Motor neuron (in vitro differentiated cells): ENCODE data around the gene TSHZ2. TPM values are rescaled to one million over a fixed set of nuclear protein-coding genes. Genes with fewer than 3 reads are reported as not detected.
A peak's percentile ranks its signal among the peaks of the same experiment; 100 is the strongest.
"Not testable (repeated sequence)": the region's sequence is repeated elsewhere in the genome, so short reads cannot be mapped to it uniquely, and the experiment has no call there.

ENCODE experiments used
- ATAC-seq, 8 experiments: fragments of 200-7000 bp; cut with Tn5 transposase; replicated peaks in 6 of 8; 2 replicates each; pipeline ENCODE4 v1.8.0; 2021; ENCODE audit warnings: mild to moderate bottlenecking in 8 of 8, moderate library complexity in 8 of 8
- H3K27ac ChIP-seq, 2 donors: fragments of 250-450 bp; sonication (Bioruptor Pico); 2 replicates each; pipeline ENCODE4 v1.9.0; 2021; ENCODE audit warnings: antibody characterized with exemption in 2 of 2, mild to moderate bottlenecking in 2 of 2, moderate library complexity in 1 of 2
- H3K4me1 ChIP-seq, 2 donors: fragments of 250-450 bp; sonication (Bioruptor Pico); replicated peaks in 1 of 2; 2 replicates each; pipeline ENCODE4 v1.6.1; 2021; ENCODE audit warnings: antibody characterized with exemption in 2 of 2, mild to moderate bottlenecking in 2 of 2, moderate library complexity in 1 of 2
- H3K4me3 ChIP-seq, 5 donors: fragments of 250-450 bp; sonication (Bioruptor Pico); 2 replicates each; pipeline ENCODE4 v1.9.0; 2021; ENCODE audit warnings: antibody characterized with exemption in 5 of 5, mild to moderate bottlenecking in 5 of 5, moderate library complexity in 4 of 5
- WGBS, 10 experiments: fragments of 450-650 bp; shearing (Covaris generic); methylation state at CpG; one replicate each; pipeline ENCODE4 v1.0.0; 2022; 5-methylcytosine and 5-hydroxymethylcytosine counted together
- in situ Hi-C, 9 experiments: fragments of 400-800 bp; cut with MboI; loops; one replicate each; pipeline ENCODE4 v1.15.0; 2021; ENCODE audit warnings: low sequenced_read_pairs in 9 of 9, low pct_unique_long_range_greater_than_20kb in 2 of 9; ENCODE audit not compliant: unreplicated experiment in 9 of 9
- total RNA-seq, 8 experiments: library from RNA; unstranded; fragments of 300-600 nt; gene quantifications; 2 replicates each; pipeline versions ENCODE4 v1.2.3 to v1.2.4, GENCODE V29; 2022

Gene TSHZ2
- total RNA-seq, 8 experiments from 2014 or later, result 11.4 to 125 (median 47.7) TPM

- Histone ChIP-seq H3K4me3 (no peak overlapping the region), H3K4me1 (peaks cover 5 to 6% of the 10 kb centered on the region in 2 donors), H3K27ac (no peak overlapping the region)
- peak in 5 of 8 experiments; percentile 79 to 99 (median 96) for ATAC-seq
- in situ Hi-C loops, result no loop called here
- 62 to 100% (median 89%) methylated on average over 1 to 7 of the region's 11 CpGs for WGBS, 10 experiments
Measured at GRCh38 chr20:53419693-53420460, 447.7 kb downstream of the TSHZ2 start.

DNA sequence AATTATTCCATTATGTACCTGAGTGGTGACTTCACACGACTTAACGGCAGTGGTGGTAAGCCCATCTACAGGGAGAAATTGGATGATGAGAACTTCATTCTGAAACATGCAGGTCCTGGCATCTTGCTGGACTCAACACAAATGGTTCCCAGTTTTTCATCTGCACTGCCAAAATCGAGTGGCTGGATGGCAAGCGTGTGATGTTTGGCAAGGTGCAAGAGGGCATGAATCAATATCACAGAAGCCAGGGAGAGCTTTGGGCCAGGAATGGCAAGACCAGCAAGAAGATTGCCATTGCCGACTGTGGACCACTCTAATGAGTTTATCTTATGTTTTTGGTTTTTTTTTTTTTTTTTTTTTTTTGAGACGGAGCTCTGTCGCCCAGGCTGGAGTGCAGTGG lies 449.2 kb downstream of the TSHZ2 start:
- no peak for ATAC-seq

GRCh38 chr20:53422039-53422438 lies 449.9 kb downstream of the TSHZ2 start:
- ATAC-seq, result no peak
- Histone ChIP-seq H3K4me3 (no peak overlapping the region), H3K27ac (no peak overlapping the region), H3K4me1 (peaks cover 7 to 9% of the 10 kb centered on the region in 2 donors)
- in situ Hi-C loops, result no loop called here
- WGBS, 10 experiments, result 11 to 100% (median 93%) methylated on average over 1 to 6 of the region's 7 CpGs; no CpG with 5 or more reads in 5 of the 10 experiments

More for the DNA sequence above, 449.2 kb downstream of the TSHZ2 start:
- H3K4me1 ChIP-seq, result peaks cover 3 to 6% of the 10 kb centered on the region in 2 donors
- no peak overlapping the region for H3K27ac ChIP-seq
- 0 to 100% (median 83%) methylated on average over 1 to 6 of the region's 7 CpGs; no CpG with 5 or more reads in 4 of the 10 experiments for WGBS, 10 experiments
- in situ Hi-C loops, result no loop called here
- H3K4me3 ChIP-seq, result no peak overlapping the region

DNA sequence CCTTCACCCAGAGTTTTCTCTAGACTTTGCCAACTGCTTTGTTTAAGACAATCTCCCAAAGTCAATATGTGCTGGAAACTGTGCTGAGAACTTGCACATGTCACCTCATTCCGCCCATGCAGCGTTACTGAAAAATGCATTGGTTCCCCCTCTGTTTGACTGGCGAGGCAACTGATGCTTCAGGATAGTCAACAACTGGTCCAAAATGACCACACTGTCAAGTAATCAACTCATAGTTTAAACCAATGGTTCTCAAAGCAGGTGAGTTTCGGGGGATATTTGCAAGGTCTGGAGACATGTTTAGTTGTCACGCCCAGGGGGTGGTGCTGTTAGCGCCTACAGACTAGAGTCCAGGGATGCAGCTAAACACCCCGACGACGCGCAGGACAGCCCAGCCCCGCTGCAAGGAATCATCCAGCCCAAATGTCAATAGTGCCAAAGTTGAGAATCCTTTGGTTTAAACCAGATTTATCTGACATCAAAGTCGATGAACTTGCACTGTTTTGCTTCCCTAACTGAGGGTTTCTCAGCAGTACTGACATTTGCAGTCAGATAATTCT lies 451.5 kb downstream of the TSHZ2 start:
- no peak for ATAC-seq
- WGBS, 10 experiments, result 57 to 96% (median 92%) methylated on average over 1 to 9 of the region's 12 CpGs; no CpG with 5 or more reads in 4 of the 10 experiments
- in situ Hi-C loops, result no loop called here
- Histone ChIP-seq H3K4me1 (peaks cover 7 to 10% of the 10 kb centered on the region in 2 donors), H3K4me3 (no peak overlapping the region), H3K27ac (no peak overlapping the region)

DNA sequence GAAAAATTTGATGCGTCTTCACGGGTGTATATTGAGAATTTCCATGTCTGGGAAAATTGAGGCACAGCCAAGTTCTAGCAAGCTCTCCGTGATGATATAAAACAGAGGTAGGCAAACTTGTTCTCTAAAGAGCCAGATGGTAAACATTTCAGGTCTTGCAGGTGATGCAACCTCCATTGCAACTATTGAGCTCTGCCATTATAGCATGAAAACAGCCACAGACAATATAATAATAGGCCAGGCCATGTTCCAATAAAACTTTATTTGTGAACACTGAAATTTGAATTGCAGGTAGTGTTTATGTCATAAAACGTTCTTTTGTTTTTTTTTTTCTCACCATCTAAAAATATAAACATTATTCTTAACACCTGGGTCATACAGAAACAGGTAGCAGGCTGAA lies 453.3 kb downstream of the TSHZ2 start:
- H3K27ac ChIP-seq, result no peak overlapping the region
- 67 to 98% (median 82%) methylated on average over 1 to 4 of the region's 4 CpGs for WGBS, 10 experiments
- H3K4me1 ChIP-seq, result peaks cover 4 to 7% of the 10 kb centered on the region in 2 donors
- in situ Hi-C loops, result no loop called here
- H3K4me3 ChIP-seq, result no peak overlapping the region
- no peak for ATAC-seq

DNA sequence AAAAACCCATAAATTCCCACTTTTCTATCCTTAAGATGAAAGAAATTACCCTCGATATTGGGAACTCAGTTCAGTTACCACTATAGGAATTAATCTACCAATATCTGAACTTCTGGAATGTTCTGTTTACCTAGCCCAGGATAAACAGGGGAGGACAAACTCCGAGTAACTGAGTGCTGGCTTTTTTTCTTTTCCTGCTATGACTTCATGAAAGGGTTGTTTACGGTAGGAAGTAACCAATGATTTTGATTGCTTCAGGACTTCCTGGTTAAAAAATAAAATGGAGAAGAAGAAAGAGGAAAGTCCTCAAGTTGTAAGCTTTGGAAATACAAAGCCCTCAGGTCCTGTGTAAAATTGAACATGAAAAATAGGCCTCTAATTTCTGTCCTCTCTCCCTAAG lies 453.8 kb downstream of the TSHZ2 start:
- 0 to 100% (median 89%) methylated on average over 1 to 3 of the region's 3 CpGs for WGBS, 10 experiments
- ATAC-seq, result no peak
- Histone ChIP-seq H3K27ac (no peak overlapping the region), H3K4me3 (no peak overlapping the region), H3K4me1 (peaks cover 4 to 7% of the 10 kb centered on the region in 2 donors)
- in situ Hi-C loops, result no loop called here

DNA sequence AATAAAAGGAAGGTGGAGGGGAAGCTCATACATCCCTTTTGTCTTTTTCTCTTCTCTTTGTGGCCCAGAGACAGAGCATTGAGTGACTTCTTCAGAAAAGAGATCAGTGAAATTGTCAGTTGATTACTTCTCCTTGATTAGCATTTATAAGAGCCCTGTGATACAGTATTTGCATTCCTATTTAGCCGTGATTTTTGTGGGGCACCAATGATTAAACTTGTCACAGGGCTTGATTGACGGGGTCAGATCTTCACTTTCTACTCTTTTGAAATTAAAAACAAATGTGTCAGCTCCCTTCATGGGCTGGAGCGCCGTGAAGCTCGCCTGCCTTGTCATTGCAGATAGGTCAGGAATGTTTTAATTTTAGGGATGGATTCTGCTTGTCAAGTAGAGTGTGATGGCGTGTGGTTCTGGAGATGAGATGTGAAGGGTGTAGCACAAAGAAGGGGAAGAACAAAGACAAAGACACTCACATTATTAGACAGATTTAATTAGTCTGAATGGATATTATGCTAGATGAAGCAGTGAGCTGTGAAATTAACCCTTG lies 454.7 kb downstream of the TSHZ2 start:
- no peak overlapping the region for H3K4me3 ChIP-seq
- no peak overlapping the region for H3K27ac ChIP-seq
- peak in 5 of 8 experiments; percentile 17 to 66 (median 54) for ATAC-seq
- in situ Hi-C loops, result no loop called here
- H3K4me1 ChIP-seq, result peaks cover 4 to 7% of the 10 kb centered on the region in 2 donors
- WGBS, 10 experiments, result 33 to 100% (median 50%) methylated on average over 1 to 6 of the region's 6 CpGs

GRCh38 chr20:53427951-53428350 lies 455.8 kb downstream of the TSHZ2 start:
- Histone ChIP-seq H3K4me1 (peaks cover 4 to 7% of the 10 kb centered on the region in 2 donors), H3K27ac (no peak overlapping the region), H3K4me3 (no peak overlapping the region)
- in situ Hi-C loops, result no loop called here
- 79 to 100% (median 93%) methylated on average over 1 to 2 of the region's 2 CpGs; no CpG with 5 or more reads in 4 of the 10 experiments for WGBS, 10 experiments
- ATAC-seq, result peak in 1 of 8 experiments; percentile 24

DNA sequence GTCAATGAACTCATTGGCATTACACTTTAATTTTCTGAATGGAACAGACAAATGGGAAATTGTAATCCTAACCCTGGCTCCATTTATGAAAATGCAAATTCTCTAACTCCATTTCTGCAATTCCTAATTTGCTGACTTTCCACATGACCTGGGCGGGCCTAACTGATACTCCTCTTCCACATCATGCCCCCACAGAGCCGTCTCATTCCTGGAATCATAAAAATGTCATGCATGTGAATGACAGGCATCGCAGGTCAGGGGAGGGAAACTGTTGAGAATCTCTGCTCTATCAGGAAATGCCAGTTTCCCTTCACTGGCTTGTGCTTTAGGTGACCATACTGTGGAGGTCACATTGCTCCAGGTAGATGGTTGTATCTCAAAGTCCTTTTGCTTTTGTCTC lies 456.4 kb downstream of the TSHZ2 start:
- peak in 3 of 8 experiments; percentile 31 to 85 (median 43) for ATAC-seq
- H3K27ac ChIP-seq, result no peak overlapping the region
- 40 to 96% (median 85%) methylated on average over 1 to 3 of the region's 3 CpGs; no CpG with 5 or more reads in 4 of the 10 experiments for WGBS, 10 experiments
- in situ Hi-C loops, result no loop called here
- H3K4me3 ChIP-seq, result no peak overlapping the region
- H3K4me1 ChIP-seq, result peaks cover 4 to 7% of the 10 kb centered on the region in 2 donors

GRCh38 chr20:53428996-53429395 lies 456.8 kb downstream of the TSHZ2 start:
- Histone ChIP-seq H3K27ac (no peak overlapping the region), H3K4me1 (peaks cover 4 to 7% of the 10 kb centered on the region in 2 donors), H3K4me3 (no peak overlapping the region)
- 49 to 100% (median 90%) methylated on average over 1 to 3 of the region's 3 CpGs; no CpG with 5 or more reads in 3 of the 10 experiments for WGBS, 10 experiments
- in situ Hi-C loops, result no loop called here
- no peak for ATAC-seq

DNA sequence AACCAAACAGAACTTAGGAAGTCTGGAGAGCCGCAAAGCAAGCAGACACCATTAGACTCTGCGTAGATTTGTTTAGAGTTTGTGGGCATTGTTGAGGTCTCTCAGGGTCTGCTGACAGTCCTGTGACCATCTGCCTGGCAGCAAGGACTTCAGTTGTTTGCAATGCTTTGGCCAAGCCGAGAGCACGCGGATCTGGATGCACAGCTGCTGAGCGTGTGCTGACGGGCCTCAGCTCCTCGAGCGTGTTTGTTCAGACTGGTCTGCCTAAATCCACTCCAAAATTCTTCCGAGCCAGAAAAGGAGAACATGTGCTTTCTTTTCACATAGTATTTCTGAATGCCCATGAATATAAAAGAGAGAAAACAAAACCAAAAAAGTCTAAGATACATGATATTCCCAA lies 462.5 kb downstream of the TSHZ2 start:
- ATAC-seq, result peak in 3 of 8 experiments; percentile 29 to 41 (median 38)
- 30 to 100% (median 90%) methylated on average over 2 to 10 of the region's 10 CpGs; no CpG with 5 or more reads in 3 of the 10 experiments for WGBS, 10 experiments
- Histone ChIP-seq H3K4me1 (peaks cover 5 to 6% of the 10 kb centered on the region in 2 donors), H3K4me3 (no peak overlapping the region), H3K27ac (no peak overlapping the region)
- in situ Hi-C loops, result no loop called here

DNA sequence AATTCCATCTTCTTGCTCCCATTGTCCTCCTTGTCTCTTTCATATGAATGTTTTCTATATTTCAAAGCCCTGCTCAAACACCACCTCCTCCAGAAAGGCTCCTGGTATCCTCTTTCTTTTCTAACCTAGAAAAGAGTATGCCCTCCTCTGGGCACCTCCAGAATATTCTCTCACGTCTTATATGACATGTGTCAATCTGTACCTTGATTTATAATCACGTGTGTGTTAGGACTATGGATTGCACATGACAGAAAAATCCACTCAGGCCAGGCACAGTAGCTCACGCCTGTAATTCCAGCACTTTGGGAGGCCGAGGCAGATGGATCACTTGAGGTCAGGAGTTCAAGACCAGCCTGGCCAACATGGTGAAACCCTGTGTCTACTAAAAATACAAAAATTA lies 464.8 kb downstream of the TSHZ2 start:
- ATAC-seq, in situ Hi-C loops: not testable (repeated sequence)
- WGBS, 10 experiments, result 51 to 100% (median 73%) methylated on average over 2 to 4 of the region's 4 CpGs; no CpG with 5 or more reads in 5 of the 10 experiments

DNA sequence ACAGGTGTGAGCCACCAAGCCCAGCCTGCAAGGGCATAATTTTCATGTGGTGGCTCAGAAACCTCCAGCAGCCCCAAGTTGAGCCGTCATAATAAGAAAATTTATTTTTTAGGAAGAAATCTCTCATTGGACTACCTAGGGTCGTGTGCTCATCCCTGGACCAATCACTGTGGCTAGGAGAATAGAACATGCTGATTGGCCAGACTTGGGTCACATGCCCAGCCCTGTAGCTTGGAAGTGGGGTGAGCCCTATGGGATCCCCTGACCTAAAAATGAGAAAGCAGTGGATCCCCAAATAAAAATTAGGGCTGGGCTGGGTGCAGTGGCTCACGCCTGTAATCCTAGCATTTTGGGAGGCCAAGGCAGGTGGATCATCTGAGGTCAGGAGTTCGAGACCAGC lies 466.2 kb downstream of the TSHZ2 start:
- no peak for ATAC-seq
- WGBS, 10 experiments, result 42 to 100% (median 92%) methylated on average over 1 to 2 of the region's 4 CpGs; no CpG with 5 or more reads in 6 of the 10 experiments
- H3K4me1 ChIP-seq, result peaks cover 21 to 31% of the 10 kb centered on the region in 2 donors
- in situ Hi-C loops, result no loop called here
- H3K4me3 ChIP-seq, result no peak overlapping the region
- no peak overlapping the region for H3K27ac ChIP-seq

More for the DNA sequence above, 464.8 kb downstream of the TSHZ2 start:
- H3K27ac ChIP-seq, H3K4me3 ChIP-seq: not testable (repeated sequence)
- H3K4me1 ChIP-seq, result peaks cover 9 to 17% of the 10 kb centered on the region in 2 donors
